GM12872 (cell line): ENCODE results near the gene GJB3.

ENCODE experiments used
- CTCF ChIP-seq: IDR thresholded peaks from 3 replicates; pipeline ENCODE4 v1.5.1; 2011; ENCODE audit warnings: low read depth, mild to moderate bottlenecking, low read length, moderate library complexity; ENCODE audit not compliant: insufficient read depth

Gene GJB3

GRCh38 chr1:34754964-34755637 lies 25.9 kb upstream of the GJB3 start, which contains the start of gene GJB5:
Gene GJB5, plus strand, starts transcription at chr1:34755047. Its CDS starts 2,284 bp downstream, at chr1:34757331.
- no peak for TF ChIP-seq CTCF

- no peak for TF ChIP-seq CTCF
Measured at GRCh38 chr1:34755961-34756360, 25.1 kb upstream of the GJB3 start.

GRCh38 chr1:34757386-34757785 lies 23.6 kb upstream of the GJB3 start:
- TF ChIP-seq CTCF: no peak

- no peak for TF ChIP-seq CTCF
Measured at GRCh38 chr1:34758751-34759150, 22.3 kb upstream of the GJB3 start.

- no peak for TF ChIP-seq CTCF
Measured at GRCh38 chr1:34759503-34760357, 21.3 kb upstream of the GJB3 start, which contains the start of gene GJB4. Gene GJB4, plus strand, starts transcription at chr1:34759740. Its CDS starts 1,515 bp downstream, at chr1:34761255.

GRCh38 chr1:34761176-34761761 lies 19.7 kb upstream of the GJB3 start:
- TF ChIP-seq CTCF: no peak

- TF ChIP-seq CTCF: no peak
Measured at GRCh38 chr1:34761776-34762307, 19.2 kb upstream of the GJB3 start.
